ENCODE data around the gene L3MBTL2.

Gene L3MBTL2

DNA sequence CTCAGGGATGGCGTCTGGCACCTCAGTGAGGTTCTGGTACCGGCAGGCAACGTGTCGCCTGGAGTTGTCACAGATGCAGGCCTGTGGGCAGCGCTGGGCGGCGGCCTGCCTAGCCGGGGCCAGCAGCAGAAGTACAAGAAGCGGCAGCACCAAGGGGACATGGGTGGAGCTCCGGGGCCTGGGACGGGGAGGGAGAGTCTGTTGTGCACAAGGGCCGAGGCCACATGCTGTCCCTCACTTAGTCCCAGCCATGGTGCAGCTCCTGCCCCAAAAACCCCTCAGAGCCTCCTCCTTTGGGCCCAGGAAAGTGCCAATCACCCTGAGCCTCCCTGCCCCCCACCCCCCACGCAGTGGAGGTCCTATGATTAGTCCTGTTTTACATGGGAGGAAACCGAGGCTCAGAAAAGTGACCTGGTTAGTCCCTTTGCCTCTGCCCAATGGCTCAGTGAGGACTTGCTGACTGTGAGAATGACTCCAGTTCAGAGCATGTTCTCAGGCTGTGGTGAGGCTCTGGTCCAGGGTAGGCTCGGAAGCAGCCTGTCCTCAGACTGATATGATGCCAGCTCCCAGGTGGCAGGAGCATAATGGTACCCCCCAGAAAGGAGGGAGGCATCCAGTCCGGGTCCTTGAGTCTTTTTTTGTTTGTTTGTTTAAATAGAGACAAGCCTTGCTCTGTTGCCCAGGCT lies 34.5 kb downstream of the L3MBTL2 start:
- ChIA-PET POLR2A (ENCODE audit: low non-redundant PET) (no interaction called here), CTCF (no interaction called here)
- DNase-seq (ENCODE audit: low spot score), result no peak
- TF ChIP-seq, protein P1, sequence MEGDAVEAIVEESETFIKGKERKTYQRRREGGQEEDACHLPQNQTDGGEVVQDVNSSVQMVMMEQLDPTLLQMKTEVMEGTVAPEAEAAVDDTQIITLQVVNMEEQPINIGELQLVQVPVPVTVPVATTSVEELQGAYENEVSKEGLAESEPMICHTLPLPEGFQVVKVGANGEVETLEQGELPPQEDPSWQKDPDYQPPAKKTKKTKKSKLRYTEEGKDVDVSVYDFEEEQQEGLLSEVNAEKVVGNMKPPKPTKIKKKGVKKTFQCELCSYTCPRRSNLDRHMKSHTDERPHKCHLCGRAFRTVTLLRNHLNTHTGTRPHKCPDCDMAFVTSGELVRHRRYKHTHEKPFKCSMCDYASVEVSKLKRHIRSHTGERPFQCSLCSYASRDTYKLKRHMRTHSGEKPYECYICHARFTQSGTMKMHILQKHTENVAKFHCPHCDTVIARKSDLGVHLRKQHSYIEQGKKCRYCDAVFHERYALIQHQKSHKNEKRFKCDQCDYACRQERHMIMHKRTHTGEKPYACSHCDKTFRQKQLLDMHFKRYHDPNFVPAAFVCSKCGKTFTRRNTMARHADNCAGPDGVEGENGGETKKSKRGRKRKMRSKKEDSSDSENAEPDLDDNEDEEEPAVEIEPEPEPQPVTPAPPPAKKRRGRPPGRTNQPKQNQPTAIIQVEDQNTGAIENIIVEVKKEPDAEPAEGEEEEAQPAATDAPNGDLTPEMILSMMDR (conservative IDR thresholded peaks at IDR 0.05; ENCODE audit: low read depth), result no peak
- peak overlapping the region; percentile 45 for H3K27ac ChIP-seq

- CTCF ChIA-PET, result no interaction called here
- POLR2A ChIA-PET (ENCODE audit: low non-redundant PET), result no interaction called here
- peak within 1 kb of the TSS; percentile 45 for H3K27ac ChIP-seq
- TF ChIP-seq, protein P1 (conservative IDR thresholded peaks at IDR 0.05; ENCODE audit: low read depth), result no peak
- no peak for DNase-seq (ENCODE audit: low spot score)
Observed at GRCh38 chr22:41240377-41241132, 35.4 kb downstream of the L3MBTL2 start, which contains the start of gene CHADL. Gene CHADL, minus strand, starts transcription at chr22:41240931. Its CDS starts 50 bp downstream, at chr22:41240881.

DNA sequence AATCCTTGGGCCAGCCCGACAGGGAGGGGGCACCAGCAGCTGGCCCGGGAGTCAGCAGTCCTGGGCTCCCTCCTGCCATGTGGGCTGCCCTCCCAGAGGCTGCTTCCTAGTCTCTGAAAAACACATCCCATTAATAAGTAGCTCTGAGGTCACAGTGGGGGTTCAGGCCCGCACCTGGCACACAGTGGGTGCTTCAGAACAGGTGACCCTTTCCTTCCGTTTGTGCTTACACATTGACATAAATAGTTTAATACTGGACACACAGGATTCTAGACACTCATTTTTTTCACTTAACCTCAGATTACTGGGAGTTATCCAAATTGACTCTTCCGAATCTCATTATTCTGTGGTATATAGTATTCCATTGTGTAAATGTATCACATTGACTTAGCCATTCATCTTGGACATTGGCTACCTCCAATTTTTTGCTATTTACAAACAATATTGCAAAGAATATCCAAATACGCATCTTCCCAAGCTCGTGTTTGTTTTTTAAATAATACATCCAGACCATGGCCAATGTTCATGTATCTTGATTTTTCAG lies 36.1 kb downstream of the L3MBTL2 start:
- CTCF ChIA-PET, result no interaction called here
- H3K27ac ChIP-seq, result peak overlapping the region; percentile 45; the same call in 1 of the 2 replicates
- no peak for DNase-seq (ENCODE audit: low spot score)
- TF ChIP-seq, protein P1 (conservative IDR thresholded peaks at IDR 0.05; ENCODE audit: low read depth), result no peak
- POLR2A ChIA-PET (ENCODE audit: low non-redundant PET), result no interaction called here

- CTCF ChIA-PET, result no interaction called here
- POLR2A ChIA-PET (ENCODE audit: low non-redundant PET), result no interaction called here
- DNase-seq (ENCODE audit: low spot score), result no peak
- TF ChIP-seq, protein P1 (conservative IDR thresholded peaks at IDR 0.05; ENCODE audit: low read depth), result no peak
- peak overlapping the region; percentile 82 for H3K27ac ChIP-seq
Observed at GRCh38 chr22:41242396-41243117, 37.4 kb downstream of the L3MBTL2 start.

DNA sequence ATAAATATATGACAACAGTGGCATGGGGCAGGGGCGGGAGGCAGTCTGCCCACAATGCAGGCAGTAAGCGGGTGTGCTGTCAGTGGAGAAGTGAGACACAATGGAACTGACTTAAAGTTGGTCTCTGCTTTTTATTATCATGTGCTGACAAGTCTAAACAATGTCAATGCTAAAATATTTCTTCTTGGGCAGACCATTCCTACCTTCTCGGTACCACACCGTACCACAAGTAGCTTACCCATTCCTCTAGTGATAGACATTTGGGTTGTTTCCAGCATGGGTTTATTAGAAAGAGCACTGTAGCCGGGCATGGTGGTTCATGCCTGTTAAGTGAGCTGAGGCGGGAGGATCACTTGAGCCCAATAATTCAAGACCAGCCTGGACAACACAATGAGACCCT lies 38.2 kb downstream of the L3MBTL2 start:
- POLR2A ChIA-PET (ENCODE audit: low non-redundant PET), result no interaction called here
- CTCF ChIA-PET, result interaction anchor here (0.6 to 0.8 kb wide), 2 partner anchors 32 to 354 kb away, joined by 3 to 4 read pairs; no protein-coding TSS in a partner anchor
- peak overlapping the region; percentile 82 for H3K27ac ChIP-seq
- TF ChIP-seq, protein P1 (conservative IDR thresholded peaks at IDR 0.05; ENCODE audit: low read depth), result no peak
- DNase-seq (ENCODE audit: low spot score), result no peak

- ChIA-PET POLR2A (ENCODE audit: low non-redundant PET) (no interaction called here), CTCF (no interaction called here)
- H3K27ac ChIP-seq, result peak overlapping the region; percentile 82
- DNase-seq (ENCODE audit: low spot score), result no peak
- TF ChIP-seq, protein P1 (conservative IDR thresholded peaks at IDR 0.05; ENCODE audit: low read depth), result no peak
Observed at GRCh38 chr22:41245917-41246499, 40.9 kb downstream of the L3MBTL2 start.

Data from RWPE1 (cell line).